Osteoblast (primary cell): Measurements from ENCODE around the gene TRPM1. TPM values are rescaled to one million over a fixed set of nuclear protein-coding genes. Genes with fewer than 3 reads are reported as not detected.
A peak's percentile ranks its signal among the peaks of the same experiment; 100 is the strongest.

Experiments used
- DNase-seq: peaks from one replicate; pipeline ENCODE4 v3.0.0; 2011; ENCODE audit warnings: low spot score, mixed read lengths; ENCODE audit not compliant: insufficient read length; ENCODE audit errors: missing footprints
- H2AFZ ChIP-seq: 2 replicates; pipeline ENCODE4 v1.6.0; 2011; ENCODE audit warnings: mild to moderate bottlenecking, low read length
- H3K27ac ChIP-seq: 2 replicates; pipeline ENCODE4 v1.5.1; 2011; ENCODE audit warnings: mild to moderate bottlenecking, low read depth, low read length, moderate library complexity
- H3K27me3 ChIP-seq: 2 replicates; pipeline ENCODE4 v1.6.0; 2012; ENCODE audit warnings: mild to moderate bottlenecking, control low read depth, inconsistent platforms, low read length, moderate library complexity; ENCODE audit not compliant: insufficient read depth
- H3K36me3 ChIP-seq: 2 replicates; pipeline ENCODE4 v1.5.1; 2011; ENCODE audit warnings: mild to moderate bottlenecking, low read length, control low read depth, moderate library complexity; ENCODE audit not compliant: insufficient read depth
- H3K4me1 ChIP-seq: 2 replicates; pipeline ENCODE4 v1.5.1; 2011; ENCODE audit warnings: mild to moderate bottlenecking, low read length, control low read depth, moderate library complexity; ENCODE audit not compliant: insufficient read depth
- H3K4me2 ChIP-seq: 2 replicates; pipeline ENCODE4 v1.6.0; 2011; ENCODE audit warnings: mild to moderate bottlenecking, low read length; ENCODE audit not compliant: insufficient read depth
- H3K4me3 ChIP-seq: fragments of 200-600 bp; sonication (generic); 3 replicates; pipeline ENCODE4 v1.5.1; 2012; ENCODE audit warnings: mild to moderate bottlenecking, low read length, inconsistent platforms; ENCODE audit not compliant: insufficient read depth
- H3K79me2 ChIP-seq: 2 replicates; pipeline ENCODE4 v1.6.0; 2012; ENCODE audit warnings: mild to moderate bottlenecking, low read length, control low read depth, inconsistent platforms; ENCODE audit not compliant: insufficient read depth
- H3K9me3 ChIP-seq: 2 replicates; pipeline ENCODE4 v1.5.1; 2011; ENCODE audit warnings: low read depth, low read length, control low read depth
- H4K20me1 ChIP-seq: 2 replicates; pipeline ENCODE4 v1.6.0; 2012; ENCODE audit warnings: mild to moderate bottlenecking, low read length, control low read depth; ENCODE audit not compliant: insufficient read depth
- CTCF ChIP-seq: IDR thresholded peaks from 2 replicates; pipeline ENCODE4 v1.5.1; 2011; ENCODE audit warnings: mild to moderate bottlenecking, low read depth, low read length, moderate library complexity; ENCODE audit errors: extremely low read depth
- total RNA-seq: library from RNA; depleted of rRNA; stranded (reverse); fragments of >200 nt; gene quantifications from 2 replicates; pipeline ENCODE4 v1.2.3, GENCODE V29; 2012

Gene TRPM1
- total RNA-seq, 1 donor = under 0.01 TPM

DNA sequence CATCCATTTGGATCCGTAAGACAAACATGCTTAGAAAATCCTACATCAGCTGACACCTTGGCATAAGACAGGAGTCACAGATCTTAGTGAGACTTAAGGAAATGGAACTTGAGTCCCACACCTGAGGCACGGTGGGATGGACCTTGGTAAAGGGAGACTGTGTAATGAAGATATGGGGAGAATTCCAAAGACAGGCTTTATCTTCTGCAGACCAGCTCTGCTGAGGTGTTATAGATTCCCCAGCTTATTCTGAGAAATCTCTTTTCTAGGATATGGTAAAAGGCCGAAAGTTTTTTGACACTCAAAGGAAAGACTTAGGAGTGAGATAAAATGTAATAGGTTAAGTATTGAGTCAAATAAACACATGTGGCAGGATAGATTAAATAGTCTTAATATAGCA, 101.8 kb downstream of the TRPM1 start:
- DNase-seq = no peak
- H3K4me3 ChIP-seq = no peak overlapping the region
- TF ChIP-seq CTCF = no peak

GRCh38 chr15:30997270-30997669, 104.3 kb downstream of the TRPM1 start:
- no peaks in the 10 kb centered on the region for H3K9me3 ChIP-seq

More for the DNA sequence above, 101.8 kb downstream of the TRPM1 start:
- Histone ChIP-seq H3K27me3 (peaks cover 7% of the 10 kb centered on the region), H2AFZ (no peak overlapping the region), H3K36me3 (no peaks in the 10 kb centered on the region), H3K9me3 (no peaks in the 10 kb centered on the region), H3K4me1 (no peaks in the 10 kb centered on the region), H4K20me1 (no peaks in the 10 kb centered on the region), H3K79me2 (no peaks in the 10 kb centered on the region), H3K4me2 (no peak overlapping the region), H3K27ac (no peak overlapping the region)

DNA sequence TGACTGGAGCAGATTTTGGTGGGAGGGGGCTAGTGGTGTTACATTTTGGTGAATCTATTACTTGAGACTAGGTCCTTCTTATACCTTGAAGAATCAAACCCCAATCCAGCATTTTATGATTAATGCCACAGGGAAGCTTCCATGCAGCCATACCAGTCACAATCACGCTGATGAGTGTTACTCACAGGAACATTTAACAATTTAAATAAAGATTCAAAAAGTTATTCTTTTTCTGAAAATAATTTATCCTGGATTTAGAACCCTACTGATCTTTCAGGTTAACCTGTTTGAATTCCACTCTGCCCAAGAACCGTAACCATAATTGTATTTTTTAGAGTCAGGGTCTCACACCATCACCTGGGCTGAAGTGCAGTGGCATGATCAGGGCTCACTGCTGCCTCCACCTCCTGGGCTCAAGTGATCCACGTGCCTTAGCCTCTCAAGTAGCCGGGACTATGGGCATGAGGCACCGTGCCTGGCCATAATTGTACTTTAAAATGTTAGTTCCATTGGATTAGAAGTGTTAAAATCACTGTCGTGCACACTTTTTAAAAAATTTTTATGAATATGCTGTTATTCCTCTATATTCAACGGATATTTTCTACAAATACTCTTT, 109.2 kb downstream of the TRPM1 start:
- Histone ChIP-seq H3K9me3 (no peaks in the 10 kb centered on the region), H3K27ac (peak overlapping the region; percentile 79), H4K20me1 (peaks cover 3% of the 10 kb centered on the region), H3K4me3 (peak overlapping the region; percentile 94), H3K4me2 (peak overlapping the region; percentile 83), H3K79me2 (peaks cover 30% of the 10 kb centered on the region), H2AFZ (peak overlapping the region; percentile 93), H3K36me3 (no peaks in the 10 kb centered on the region), H3K4me1 (peaks cover 7% of the 10 kb centered on the region), H3K27me3 (no peaks in the 10 kb centered on the region)
- TF ChIP-seq CTCF = no peak
- DNase-seq = no peak

More at GRCh38 chr15:30997270-30997669, 104.3 kb downstream of the TRPM1 start:
- Histone ChIP-seq H3K4me2 (no peak overlapping the region), H4K20me1 (no peaks in the 10 kb centered on the region), H2AFZ (no peak overlapping the region), H3K27ac (no peak overlapping the region), H3K36me3 (no peaks in the 10 kb centered on the region), H3K4me1 (no peaks in the 10 kb centered on the region), H3K27me3 (peaks cover 1% of the 10 kb centered on the region), H3K4me3 (no peak overlapping the region), H3K79me2 (no peaks in the 10 kb centered on the region)
- no peak for TF ChIP-seq CTCF
- DNase-seq = no peak

GRCh38 chr15:30991255-30992235, 110.0 kb downstream of the TRPM1 start, which contains the start of gene MTMR10:
Gene MTMR10, minus strand, starts transcription at chr15:30991628. Its CDS starts 122 bp downstream, at chr15:30991506.
- Histone ChIP-seq H3K27me3 (no peaks in the 10 kb centered on the region), H3K79me2 (peaks cover 36% of the 10 kb centered on the region), H4K20me1 (peaks cover 3% of the 10 kb centered on the region), H3K9me3 (no peaks in the 10 kb centered on the region), H3K4me1 (peaks cover 7% of the 10 kb centered on the region), H3K4me2 (peak within 1 kb of the TSS; percentile 83), H3K4me3 (peak within 1 kb of the TSS; percentile 94), H2AFZ (peak within 1 kb of the TSS; percentile 93), H3K27ac (peak within 1 kb of the TSS; percentile 79), H3K36me3 (no peaks in the 10 kb centered on the region)
- peak; percentile 97 for DNase-seq
- no peak for TF ChIP-seq CTCF
